GM21526 (cell line): ENCODE measurements around the gene RNFT2.

ENCODE experiments used
- ATAC-seq: cut with Tn5 transposase; IDR thresholded peaks from one replicate; pipeline ENCODE4 v1.9.1; 2021; ENCODE audit warnings: moderate library complexity; ENCODE audit not compliant: unreplicated experiment, low FRiP score

The RNFT2 gene

DNA sequence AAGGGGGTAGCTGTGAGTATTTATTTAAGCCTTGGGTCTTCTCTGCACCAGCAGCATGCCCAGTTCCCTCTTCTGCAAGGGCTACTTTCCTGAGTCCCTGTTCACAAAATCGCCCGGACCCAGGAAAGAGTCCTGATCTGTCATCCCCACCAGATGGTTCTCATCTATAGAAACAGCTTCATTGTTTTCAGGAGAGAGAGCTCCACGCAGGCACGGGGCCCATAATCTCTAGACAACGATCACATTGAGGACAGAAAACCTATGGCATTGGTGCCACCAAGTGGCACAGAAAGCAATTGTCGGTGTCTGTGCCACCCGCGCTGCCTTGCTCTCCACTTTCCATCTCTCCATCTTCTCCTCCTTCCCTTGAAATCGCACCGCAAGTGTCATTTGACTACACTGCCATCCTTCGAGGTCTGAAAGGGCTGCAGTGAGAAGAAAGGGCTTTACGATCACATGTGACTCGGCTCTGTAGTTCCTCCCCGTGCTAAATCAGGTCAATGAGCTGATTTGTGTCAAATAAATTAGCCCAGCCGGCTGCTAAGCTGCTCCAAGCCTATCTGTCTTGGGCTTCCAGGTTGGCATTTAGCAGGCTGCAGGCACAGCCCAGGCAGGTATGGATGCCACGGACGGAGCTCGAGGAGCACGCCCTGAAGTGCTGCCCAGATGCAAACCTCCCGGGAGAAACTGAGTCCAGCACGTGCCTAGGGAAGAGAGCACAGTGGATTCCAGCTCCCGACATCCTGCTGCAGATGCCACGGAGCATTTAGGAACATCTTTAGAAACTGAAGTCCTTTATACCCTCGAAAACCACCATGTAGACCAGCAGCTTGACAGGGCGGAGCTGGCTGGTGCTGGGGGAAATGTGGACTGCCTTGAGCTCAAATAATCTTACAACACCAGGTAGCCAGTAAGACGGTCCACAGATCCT, 29.0 kb upstream of the RNFT2 start:
- ATAC-seq: peak; percentile 71

DNA sequence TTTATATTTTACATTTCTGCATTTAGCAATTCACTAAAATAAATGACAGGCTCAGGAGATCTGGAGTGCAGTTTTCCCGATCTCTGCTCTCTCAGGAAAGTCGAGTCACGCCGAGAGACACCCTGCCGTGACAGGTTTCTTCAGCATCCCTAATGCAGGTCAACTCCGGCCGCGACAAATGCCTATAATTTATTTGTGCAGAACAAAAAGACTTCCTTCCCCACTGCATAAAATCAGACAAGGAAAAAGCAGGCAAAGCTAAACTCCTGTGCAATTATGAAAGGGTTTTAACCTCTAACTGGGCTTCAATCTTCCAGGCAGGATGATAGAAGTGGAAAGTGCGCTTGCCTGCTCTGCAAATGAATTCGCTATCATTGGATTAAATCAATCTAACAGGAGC, 28.3 kb upstream of the RNFT2 start:
- ATAC-seq: no peak

DNA sequence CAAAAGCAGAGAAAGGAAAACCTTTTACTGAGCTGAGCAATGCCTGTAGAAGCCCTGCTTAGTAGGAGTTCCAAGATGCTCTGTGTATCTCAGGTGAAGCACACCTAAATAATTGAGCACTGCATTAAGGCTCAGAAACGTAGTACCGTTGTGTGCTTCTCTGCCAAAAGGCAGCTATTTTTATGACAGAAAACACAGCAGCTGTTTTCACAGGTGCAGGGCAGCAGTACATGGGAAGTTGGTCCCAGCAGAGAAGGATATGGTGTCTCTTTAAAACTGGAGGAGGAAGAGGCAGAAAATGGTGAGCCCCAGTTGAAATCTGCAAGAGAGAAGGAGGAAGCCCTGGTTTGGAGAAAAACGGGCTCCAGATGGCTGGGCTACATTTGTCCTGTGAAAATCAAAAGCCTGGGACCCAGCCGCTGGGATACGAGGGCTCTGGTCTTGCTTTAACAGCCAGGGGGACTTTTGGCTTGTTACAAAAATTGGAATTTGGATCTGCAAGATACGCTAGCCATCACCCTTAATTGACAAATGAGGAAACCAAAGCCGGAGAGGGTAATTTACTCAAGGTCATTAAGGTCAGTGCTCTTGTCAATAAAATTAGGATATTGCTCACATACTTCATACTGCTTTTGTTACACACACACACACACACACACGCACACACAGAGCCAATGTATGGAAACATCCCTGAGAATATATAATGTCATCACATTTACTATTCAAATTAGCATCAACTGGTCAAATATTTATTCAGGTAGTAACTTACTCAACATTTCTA, 27.6 kb upstream of the RNFT2 start:
- ATAC-seq: no peak

DNA sequence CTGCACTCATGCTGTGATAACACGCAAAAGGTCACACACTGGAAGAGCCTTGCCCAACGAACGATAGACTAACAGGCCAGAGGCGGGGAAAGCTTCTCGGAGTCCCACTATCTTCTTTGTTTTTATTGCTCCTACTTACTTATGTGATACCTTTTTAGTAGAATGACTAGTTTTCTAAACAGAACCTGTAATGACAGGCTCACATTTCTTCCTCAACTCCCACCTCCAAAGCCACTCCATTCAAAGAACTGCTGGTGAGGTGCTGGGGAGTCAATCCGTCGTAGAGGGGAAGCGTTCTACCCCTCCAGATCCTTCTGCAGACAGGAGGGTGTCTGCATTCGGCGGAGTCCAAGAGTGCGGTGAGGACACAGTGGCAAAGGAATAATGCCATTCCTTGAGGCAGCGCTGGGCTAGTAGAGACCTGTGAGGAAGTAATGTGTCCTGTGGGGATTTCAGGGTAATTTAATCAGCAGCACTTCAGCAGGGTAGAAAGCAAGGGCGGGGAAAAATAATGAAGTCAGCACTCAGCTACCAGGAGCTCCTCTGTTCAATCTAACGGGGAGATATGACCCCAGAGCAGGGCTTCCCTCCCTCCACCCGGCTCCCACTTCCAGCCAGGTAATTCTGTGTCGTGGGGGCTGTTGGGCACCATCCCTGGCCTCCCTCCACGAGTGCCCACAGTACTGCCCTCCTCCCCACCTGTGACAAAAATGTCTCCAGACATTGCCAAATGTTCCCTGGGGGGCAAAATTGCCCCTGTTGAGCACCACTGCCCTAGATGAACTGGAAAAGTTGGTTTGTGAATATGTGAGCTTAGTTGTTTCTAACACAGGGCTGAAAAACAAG, 25.4 kb upstream of the RNFT2 start:
- ATAC-seq: no peak

DNA sequence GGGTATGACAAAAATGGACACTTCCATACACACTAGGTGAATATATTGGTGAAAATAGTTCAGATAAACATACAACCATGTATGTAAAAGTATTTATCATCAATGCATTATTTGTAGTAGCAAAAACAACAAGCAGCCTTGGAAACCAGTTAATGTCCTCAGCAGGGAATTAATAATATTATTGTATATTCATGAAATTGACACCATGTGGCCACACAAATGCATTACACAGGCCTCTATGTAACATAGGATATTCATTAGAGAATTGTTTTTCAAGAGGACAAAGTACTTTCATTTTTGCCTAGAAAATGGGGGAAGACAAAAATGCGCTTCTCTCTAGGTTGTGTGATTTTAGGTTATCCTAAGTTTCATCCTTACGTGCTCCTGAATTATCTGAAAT, 24.6 kb upstream of the RNFT2 start:
- ATAC-seq: no peak

DNA sequence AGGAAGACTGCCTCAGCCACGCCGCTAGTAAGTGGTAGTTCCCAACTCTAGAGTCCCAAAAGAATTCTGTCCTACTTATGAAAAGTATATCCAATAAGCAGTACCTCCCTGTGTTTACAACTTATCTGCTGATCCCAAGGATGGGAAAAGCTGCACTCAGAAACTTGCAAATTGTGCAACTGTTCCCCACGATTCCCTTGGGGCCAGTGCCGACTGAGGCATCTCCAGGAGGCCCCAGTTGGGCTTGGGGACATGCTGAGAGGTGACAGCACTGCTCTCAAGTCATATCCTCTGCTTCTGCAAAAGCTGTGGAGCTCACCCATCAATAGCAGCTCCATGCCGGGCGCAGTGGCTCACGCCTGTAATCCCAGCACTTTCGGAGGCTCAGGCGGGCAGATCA, 23.9 kb upstream of the RNFT2 start:
- no peak for ATAC-seq

DNA sequence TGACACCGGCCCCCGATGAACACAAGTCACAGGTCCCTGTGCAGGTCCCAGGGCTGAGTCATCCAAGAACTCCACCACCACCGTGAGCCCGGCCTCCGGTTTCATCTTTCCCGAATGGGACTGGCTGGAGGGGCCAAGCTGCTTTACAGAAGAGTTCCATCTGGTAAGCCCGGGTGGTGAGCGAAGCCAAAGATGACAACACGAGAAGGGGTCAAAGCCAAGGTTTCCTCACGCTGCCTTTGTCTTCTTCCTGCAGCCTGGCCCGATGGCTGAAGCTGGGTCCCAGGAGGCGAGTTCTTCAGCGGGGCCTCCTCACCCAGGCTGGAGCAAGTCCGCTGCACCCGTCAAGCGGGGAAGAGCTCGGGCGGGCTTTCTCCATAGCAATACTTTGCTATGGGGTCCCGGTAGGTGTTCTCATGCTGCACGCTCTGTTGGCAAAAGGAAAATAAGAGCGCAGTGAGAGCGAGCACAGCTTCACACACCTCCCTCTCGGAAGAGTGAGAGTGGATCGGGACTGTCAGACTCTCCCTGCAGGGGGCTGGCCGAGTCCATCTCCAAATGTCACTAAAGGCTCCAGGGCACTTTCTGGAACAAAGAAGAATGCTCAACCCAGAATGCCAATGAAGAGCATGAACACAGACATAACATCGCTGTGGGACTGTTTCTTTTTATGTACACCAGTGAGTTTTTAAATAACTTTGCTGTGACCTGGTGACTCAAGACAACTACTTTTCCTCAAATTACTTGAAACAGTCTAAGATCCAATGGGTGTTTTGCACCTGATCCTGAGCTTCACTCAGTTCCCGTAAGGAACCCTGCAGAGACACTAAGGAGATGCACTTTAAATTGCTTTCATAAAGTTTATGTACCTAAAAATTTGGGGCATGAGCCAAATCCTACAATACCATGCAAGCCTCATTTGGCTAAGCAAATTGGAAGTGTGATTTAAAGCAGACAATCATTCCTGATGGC, 20.4 kb upstream of the RNFT2 start:
- no peak for ATAC-seq

DNA sequence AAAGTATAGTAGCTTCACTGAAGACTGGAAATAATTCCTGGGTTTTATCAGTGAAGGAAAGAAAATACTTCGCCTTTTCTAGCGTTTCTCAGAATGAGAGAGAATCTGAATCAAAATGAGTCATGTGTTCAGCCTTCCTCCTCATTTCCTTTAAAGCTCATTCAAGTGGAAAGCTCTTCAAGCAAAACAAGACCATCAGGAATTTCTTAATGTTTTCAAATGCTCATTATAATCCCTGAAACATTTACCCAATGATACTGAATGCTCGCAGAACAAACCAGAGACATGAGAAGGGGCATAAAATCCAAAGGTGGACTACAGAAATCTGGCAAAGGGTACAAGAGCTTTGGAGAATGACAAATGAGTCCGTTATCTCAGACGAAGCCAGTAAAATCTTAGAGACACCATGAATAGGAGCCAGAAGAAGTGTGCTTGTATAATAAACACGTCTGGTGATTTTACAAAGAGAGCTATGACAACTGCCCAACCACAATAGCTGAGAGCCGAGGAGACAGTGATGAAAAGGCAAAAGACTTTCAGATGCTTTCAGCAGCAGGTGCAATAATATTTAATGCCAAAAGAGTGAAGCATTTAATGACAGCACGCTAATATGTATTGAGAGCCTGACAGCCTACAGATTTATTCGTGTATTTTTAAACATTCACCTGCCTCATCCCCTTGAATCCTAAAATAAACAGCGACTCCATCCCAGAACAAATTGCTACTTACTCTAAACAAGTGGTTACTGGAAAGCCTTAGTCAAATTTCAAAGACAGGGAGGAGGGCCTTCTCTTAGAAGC, 19.3 kb upstream of the RNFT2 start:
- ATAC-seq: no peak

DNA sequence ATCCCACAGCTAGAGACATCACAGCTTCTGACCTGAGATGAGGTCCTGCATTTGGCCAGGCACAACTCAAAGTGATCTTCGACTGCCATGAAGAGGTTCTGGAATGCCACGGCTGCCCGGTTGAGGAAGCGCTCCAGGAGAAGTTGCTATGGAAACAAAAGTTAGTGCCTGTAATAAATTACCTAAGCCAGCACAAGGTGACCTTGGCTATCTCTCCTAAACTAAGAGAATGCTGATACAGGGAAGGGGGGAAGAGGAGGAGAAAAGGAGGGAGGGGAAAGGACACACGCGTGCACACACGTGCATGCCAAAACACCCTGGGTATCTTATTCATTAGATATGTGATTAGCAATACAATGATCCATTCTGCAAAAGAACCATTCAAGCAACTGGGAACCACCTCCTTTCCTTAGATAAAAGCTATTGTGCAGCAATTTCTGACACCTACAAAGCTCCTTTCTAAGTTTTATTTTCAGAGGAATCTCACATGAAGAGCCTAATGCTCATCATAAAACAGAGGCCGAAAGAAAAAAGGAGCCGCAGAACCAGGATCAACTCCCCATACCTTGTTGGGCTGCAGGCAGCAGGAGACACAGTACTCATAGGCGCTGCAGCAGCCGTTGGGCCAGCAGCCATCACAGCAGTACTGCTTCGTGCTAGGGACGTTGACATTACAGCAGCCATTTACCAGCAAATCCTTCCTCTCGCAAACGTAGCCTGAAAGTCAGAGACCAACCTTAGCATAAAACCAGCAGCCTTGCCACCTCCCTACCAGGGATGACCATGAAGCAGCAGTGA, 18.2 kb upstream of the RNFT2 start:
- no peak for ATAC-seq

DNA sequence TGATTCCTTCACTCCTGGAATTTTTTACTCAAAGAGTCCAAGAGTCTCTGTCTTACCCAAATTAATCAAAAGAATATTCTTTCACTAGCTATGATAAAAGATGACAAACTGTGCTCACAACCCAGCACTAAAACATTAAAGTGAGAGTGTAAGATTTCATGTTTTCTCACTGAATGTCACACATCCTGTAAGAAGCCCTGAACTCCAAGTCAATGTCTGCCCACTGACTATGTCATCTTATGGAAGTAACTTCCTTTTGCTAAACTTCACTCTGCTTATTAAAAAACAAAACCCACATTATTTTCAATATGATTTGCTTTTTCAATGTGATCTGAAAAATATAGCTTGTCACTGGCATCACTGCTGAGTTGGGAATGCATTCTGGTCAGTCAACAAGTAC, 15.9 kb upstream of the RNFT2 start:
- no peak for ATAC-seq

DNA sequence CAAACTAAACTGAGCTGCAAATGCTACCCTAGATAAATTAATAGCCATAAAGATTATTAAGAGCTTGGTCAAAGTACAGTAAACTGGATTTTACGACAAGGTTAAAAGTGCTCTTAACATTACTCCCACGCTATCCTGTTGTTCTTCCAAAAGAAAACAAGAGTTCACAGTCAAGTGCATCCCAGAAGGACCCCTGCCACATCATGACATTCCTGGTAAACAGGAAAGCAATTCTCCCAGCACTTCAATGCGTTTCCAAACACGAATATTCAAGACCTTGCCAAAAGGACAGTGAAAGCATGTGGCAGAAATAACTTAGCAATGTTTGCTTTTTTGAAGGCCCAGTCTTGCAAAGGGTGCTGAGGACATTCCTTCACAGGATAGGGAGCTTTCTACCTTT, 11.4 kb upstream of the RNFT2 start:
- ATAC-seq: no peak

DNA sequence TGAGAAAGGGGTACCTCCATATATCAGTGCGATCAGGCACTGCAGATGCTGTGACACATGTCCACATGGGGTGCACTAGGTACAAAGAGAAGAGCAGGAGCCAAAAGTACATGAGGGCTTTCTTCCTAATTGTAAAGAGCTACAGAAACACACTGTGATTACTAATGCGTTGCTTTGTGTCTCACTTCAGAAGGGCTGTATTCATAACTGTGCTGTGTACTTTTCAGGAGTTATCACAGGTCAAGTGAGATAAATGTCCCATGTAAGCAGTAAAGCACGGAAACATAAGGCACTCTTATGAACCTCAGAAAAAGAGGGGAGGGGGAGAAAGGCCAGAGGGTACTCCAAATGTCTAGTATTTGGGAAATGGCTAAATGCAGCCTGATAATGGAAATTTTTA, 10.9 kb upstream of the RNFT2 start:
- ATAC-seq: no peak

DNA sequence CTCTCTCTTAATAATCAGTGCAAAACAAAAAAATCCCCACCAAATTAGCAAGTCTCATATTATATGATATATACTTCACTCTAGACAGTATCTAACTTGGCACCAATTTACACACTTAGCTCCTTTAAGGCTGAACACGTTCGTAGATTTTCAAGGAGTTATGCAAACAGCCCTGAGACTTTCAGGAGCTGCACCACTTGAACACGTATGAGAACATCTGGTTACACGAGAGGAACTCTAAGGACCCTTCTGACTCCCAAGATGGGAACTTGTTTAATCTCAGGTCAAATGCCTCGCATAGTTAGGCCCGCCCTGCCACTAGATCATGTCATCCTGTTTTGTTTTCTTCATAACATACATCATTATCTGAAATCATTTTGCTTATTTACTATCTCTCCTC, 10.2 kb upstream of the RNFT2 start:
- no peak for ATAC-seq

DNA sequence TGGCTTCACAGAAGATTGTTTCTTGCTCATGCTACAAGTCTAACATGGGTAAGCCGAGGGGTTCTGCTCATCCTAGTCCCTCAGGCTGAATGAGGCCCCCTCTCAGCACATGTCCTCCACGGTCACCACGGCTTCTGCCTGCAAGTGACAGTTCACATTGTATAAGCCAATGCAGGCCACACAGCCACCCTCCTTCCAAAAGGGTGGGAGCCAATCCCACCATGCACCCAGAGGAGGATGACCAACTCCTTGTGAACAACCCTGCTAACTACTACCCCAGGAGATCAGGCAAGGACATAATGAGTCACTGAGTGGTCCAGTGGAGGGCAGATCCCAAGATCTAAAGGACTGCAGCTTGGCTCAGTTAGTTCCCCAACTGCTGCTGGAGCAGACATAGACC, 6.3 kb upstream of the RNFT2 start:
- ATAC-seq: no peak

DNA sequence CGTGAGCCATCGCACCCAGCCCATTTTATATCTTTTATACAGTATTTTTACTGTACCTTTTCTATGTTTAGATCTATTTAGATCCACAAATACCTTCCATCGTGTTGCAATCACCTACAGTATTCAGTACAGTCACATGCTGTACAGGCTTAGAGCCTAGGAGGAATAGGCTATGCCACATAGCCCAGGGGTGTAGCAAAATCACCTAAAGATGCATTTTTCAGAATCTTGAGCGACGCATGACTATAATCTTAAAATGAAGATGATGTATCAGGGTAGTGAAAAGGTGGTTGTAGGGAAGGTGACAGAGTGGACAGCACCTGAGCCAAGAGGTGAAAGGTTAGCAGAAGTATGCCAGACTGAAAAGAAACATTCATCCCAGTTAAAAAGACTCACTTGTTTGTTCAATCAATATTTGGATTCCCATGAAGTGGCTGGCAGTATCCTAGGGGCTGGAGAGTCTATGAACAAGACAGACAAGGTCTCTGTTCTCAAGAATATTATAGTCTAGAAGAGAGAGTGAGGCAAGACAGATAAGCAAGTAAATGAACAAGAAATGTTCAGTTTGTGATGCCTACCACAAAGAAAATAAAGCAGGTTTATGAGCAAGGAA, 3.9 kb upstream of the RNFT2 start:
- ATAC-seq: no peak

DNA sequence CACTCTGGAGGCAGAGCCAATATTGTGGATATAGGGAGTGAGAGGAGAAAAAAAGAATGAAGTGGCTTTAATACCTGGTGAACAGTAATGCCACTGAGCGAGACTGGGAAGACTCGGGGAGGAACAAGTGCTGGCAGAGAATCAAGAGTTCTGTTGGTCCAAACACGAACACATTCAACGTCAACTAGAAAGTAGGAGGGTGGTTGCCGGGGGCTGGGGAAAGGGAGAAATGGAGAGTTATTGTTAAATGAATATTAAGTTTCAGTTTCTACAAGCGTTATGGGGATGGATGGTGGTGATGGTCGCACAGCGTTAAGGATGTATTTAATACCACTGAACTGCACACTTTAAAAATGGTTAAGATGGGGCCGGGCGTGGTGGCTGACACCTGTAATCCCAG, 3.0 kb upstream of the RNFT2 start:
- ATAC-seq: no peak

DNA sequence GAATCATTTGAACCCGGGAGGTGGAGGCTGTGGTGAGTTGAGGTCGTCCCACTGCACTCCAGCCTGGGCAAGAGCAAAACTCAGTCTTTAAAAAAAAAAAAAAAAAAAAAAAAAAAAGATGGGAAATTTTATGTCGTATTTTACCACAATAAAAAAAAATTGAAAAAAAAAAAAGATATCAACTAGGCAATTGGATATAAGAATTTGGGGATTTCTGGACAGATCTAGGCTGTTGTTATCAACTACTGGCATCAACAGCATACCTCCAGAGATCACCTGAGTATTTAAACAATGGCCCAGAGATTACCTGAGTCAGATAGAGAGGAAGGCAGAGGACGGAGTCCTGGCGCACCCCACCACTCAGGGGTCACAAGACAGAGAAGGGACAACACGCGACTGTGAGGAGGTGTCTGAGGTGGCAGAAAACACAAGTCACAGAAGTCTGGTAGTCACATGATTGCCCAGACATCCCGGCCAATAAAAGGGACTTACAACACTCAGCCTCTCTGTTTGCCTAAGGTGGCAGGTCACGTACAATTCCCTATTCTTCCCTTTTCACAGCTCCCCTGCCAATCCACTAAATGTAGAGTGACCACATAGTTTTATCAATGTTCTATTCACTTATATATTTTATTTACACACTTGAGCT, 2.0 kb upstream of the RNFT2 start:
- no peak for ATAC-seq
